Bronchial epithelial cell (primary cell): ENCODE data around the gene CNTNAP2. TPM values are rescaled to one million over a fixed set of nuclear protein-coding genes. Genes with fewer than 3 reads are reported as not detected.

Experiments
- DNase-seq: peaks from one replicate; pipeline ENCODE4 v3.0.0-alpha.2; 2010; ENCODE audit warnings: low read depth
- FAIRE-seq: peaks from 2 replicates; lab custom pipeline; 2011; peaks lifted over from hg19 to GRCh38; lab: Jason Lieb, UNC
- H3K27me3 ChIP-seq: 2 replicates; pipeline ENCODE4 v1.5.1; 2011; ENCODE audit warnings: low read length; ENCODE audit not compliant: control insufficient read depth, insufficient read depth
- H3K36me3 ChIP-seq: 2 replicates; pipeline ENCODE4 v1.5.1; 2011; ENCODE audit warnings: low read length; ENCODE audit not compliant: control insufficient read depth, insufficient read depth
- H3K4me3 ChIP-seq: 2 replicates; pipeline ENCODE4 v1.5.1; 2011; ENCODE audit warnings: mild to moderate bottlenecking, low read depth, low read length, control low read depth
- CTCF ChIP-seq: IDR thresholded peaks from 2 replicates; pipeline ENCODE4 v1.5.1; 2011; ENCODE audit warnings: mild to moderate bottlenecking, moderate library complexity, low read length, control low read depth, inconsistent platforms; ENCODE audit not compliant: insufficient read depth, severe bottlenecking
- total RNA-seq: library from RNA; depleted of rRNA; stranded (reverse); fragments of >200 nt; gene quantifications from 2 replicates; pipeline ENCODE4 v1.2.1, GENCODE V29; 2014

The CNTNAP2 gene
- total RNA-seq, 1 donor from 2014 or later, result 0.26 TPM

- no peak for DNase-seq
- no peak for FAIRE-seq
- Histone ChIP-seq H3K4me3 (no peak overlapping the region), H3K36me3 (no peaks in the 10 kb centered on the region), H3K27me3 (no peaks in the 10 kb centered on the region)
- TF ChIP-seq CTCF, result no peak
Observed at GRCh38 chr7:146690987-146691386, 574.4 kb downstream of the CNTNAP2 start.

- Histone ChIP-seq H3K4me3 (no peak overlapping the region), H3K36me3 (no peaks in the 10 kb centered on the region), H3K27me3 (no peaks in the 10 kb centered on the region)
- DNase-seq, result no peak
- no peak for TF ChIP-seq CTCF
- no peak for FAIRE-seq
Observed at GRCh38 chr7:146698995-146699610, 582.5 kb downstream of the CNTNAP2 start.

- Histone ChIP-seq H3K27me3 (no peaks in the 10 kb centered on the region), H3K4me3 (no peak overlapping the region), H3K36me3 (no peaks in the 10 kb centered on the region)
- no peak for TF ChIP-seq CTCF
- FAIRE-seq (no peak), DNase-seq (no peak)
Observed at GRCh38 chr7:146700015-146700560, 583.5 kb downstream of the CNTNAP2 start.

GRCh38 chr7:146701166-146701565, 584.6 kb downstream of the CNTNAP2 start:
- Histone ChIP-seq H3K4me3 (no peak overlapping the region), H3K27me3 (no peaks in the 10 kb centered on the region), H3K36me3 (no peaks in the 10 kb centered on the region)
- FAIRE-seq, result no peak
- DNase-seq, result no peak
- TF ChIP-seq CTCF, result no peak

GRCh38 chr7:146702898-146703297, 586.3 kb downstream of the CNTNAP2 start:
- H3K4me3 ChIP-seq, result no peak overlapping the region
- no peaks in the 10 kb centered on the region for H3K36me3 ChIP-seq
- TF ChIP-seq CTCF, result no peak
- FAIRE-seq, result no peak
- DNase-seq, result no peak
- H3K27me3 ChIP-seq, result no peaks in the 10 kb centered on the region
